CD4-positive, alpha-beta T cell treated with Interferon gamma for 1 hour (primary cell): ENCODE data around the gene CCDC154.

Experiments used
- DNase-seq: peaks from one replicate; pipeline ENCODE4 v3.0.0-alpha.2; 2020

The CCDC154 gene

DNA sequence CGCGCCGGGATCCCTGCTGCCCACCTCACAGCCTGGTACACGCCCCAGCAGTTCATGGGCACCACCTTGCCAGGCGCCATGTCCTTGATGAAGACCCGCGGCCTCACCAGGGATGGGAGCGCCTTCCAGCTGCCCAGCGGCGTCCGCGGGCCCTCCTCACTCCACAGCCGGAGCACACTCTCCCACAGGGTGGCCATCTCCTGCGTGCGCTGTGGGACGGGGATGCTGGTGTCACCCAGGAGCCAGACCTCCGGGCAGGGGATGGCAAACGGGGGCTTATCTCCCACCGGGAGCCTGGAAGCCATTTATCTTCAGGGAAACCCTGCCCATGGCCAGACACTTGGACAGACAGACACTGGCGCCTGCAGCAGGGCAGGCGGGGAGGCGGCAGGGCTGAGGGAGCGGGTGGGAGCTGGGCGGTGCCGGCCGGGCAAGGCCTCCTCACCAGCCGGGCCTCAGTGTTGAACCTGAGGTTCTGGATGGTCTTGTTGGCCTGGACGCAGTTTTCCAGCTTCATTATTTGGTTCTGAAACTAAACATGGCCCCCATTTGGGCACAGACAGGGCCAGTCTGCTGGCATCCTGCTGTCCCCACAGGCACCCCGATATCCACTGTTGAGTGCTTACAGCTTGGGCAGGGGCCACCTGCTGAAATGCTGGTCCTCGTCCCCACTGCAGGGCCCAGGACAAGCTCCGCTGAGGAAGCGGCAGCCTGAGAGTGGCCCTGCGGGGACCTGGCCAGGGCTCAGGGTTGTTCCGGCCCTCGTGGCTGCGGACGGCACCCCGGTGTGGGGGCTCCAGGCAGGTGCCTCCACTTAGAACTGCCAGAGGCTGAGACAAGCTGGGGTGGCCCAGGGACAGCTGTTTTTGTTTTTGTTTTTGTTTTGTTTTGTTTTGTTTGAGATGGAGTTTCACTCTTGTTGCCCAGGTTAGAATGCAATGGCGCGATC is 9.4 kb downstream of the CCDC154 start:
- DNase-seq, result no peak

DNA sequence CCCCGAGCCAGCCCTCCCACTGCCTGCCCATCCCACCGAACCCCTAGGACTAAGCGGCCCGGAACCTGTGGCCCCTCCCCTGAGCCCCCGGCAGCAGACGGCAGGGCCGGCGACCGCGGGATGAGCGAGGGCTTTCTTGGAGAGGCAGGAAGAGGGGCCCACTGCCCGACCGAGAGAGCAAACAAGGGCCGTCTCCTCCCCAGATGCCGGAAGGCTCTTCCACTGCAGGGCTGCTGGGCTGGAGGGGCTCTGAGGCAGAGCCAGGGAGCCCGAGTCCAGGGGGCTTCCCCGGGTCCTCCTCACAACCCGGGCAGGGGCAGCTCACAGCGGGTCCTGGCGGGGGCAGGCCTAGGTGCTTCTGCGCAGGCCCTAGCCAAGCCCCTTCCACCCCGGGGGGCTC is 10.6 kb downstream of the CCDC154 start:
- no peak for DNase-seq

DNA sequence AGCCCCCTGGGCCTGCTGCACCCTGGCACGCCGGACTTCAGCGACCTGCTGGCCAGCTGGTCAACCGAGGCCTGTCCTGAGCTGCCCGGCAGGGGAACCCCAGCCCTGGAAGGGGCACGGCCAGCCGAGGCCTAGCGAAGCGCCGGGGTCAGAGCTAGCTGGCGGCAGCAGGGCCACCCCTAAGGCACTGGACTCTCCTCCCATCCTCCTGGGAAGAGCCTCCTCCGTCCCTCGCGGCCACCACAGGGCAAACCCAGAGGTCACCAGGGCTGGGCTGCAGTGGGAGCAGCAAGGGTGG is 11.1 kb downstream of the CCDC154 start:
- DNase-seq, result no peak

DNA sequence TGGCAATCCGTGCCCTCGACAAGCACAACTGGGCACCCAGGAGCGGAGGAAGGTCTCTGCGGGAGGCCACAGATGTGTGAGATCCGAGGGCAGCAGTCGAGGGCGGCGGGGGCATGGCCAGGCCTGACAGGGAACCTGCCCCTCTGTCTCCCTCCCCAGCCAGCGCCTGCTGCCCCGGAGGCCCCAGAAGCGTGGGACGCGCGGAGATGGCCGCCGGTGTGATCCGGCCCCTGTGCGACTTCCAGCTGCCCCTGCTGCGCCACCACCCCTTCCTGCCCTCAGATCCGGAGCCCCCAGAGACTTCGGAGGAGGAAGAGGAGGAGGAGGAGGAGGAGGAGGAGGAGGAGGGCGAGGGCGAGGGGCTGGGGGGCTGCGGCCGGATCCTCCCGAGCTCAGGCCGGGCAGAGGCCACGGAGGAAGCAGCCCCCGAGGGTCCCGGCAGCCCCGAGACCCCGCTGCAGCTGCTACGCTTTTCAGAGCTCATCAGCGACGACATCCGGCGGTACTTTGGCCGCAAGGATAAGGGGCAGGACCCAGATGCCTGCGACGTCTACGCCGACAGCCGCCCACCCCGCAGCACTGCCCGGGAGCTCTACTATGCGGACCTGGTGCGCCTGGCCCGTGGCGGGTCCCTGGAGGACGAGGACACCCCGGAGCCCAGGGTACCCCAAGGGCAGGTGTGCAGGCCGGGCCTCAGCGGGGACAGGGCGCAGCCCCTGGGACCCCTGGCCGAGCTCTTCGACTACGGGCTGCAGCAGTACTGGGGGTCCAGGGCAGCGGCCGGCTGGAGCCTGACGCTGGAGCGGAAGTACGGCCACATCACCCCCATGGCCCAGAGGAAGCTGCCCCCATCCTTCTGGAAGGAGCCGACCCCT is 11.7 kb downstream of the CCDC154 start:
- DNase-seq, result no peak

DNA sequence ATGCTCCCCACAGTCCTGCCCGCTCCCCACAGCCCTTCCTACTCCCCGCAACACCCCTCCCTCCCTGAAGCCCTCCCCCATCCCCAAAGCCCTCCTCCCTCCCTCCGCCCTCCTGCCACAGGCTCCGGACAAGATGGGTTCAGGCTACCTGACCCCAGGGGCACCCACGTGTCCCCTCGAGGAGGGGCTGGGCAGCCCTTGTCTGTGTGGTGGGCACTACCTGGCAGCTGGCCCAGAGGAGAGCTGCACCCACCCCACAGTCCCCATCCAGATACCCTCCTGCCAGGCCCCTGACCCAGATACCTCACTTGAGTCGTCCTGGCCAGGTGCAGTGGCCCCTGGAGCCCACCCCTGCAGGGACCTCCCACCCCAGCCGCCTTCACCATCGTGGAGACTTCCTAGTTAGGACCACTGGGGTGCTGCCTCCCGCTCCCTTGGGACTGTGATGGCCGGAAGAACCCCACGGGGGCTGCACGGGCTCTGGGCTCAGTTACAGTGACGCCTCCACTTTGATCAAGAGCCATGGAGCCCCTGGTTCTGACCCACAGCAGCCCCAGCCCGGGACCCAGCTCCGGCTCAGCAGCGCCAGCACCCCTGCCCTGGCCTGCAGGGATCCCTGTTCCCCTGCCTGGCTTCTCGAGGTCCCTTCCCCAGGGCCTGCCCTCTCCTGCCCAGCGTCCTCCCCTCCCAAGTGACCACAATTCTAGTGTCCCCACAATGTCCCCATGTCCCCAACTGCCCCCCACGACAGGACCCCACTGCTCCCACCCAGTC is 12.7 kb downstream of the CCDC154 start:
- no peak for DNase-seq

DNA sequence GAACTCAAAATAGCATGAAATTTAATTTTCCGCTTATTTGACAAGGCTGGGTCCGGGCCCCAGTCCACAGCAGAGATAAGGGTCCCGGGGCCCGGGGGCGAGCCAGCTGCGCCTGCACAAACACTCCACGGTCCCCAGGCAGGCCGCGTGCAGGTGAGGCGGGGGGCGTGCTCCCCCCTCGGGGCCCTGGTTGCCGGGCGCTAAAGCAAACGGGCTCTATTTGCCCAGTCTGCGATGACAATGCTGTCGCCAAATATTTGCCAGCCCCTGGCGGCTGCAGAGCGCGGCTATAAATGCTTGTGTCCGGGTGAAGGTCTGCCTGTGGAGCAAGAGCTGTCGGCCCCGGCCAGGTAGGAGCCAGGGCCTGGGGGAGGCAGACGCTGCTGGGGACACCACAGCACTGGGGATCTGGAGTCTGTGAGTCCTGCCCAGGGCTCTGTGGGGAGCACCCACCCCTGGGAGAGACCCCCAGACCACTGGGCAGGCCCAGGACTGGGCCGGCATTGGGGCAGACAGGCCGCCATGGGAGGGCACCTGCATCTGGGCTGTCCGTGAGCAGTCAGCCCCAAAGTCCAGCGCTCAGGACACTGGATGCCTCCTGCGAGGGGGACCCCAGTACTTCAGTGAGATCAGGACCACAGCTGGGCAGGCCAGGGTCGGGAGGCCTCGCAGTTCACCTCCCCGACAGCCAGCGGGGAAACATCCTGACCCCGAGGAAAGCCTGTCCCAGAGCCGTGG is 13.4 kb downstream of the CCDC154 start, which contains the start of gene PERCC1:
PERCC1 (plus strand) TSS at position 320 of the 738 bp plus-strand sequence. CDS start 1,516 bp downstream, outside the sequence.
- no peak for DNase-seq

DNA sequence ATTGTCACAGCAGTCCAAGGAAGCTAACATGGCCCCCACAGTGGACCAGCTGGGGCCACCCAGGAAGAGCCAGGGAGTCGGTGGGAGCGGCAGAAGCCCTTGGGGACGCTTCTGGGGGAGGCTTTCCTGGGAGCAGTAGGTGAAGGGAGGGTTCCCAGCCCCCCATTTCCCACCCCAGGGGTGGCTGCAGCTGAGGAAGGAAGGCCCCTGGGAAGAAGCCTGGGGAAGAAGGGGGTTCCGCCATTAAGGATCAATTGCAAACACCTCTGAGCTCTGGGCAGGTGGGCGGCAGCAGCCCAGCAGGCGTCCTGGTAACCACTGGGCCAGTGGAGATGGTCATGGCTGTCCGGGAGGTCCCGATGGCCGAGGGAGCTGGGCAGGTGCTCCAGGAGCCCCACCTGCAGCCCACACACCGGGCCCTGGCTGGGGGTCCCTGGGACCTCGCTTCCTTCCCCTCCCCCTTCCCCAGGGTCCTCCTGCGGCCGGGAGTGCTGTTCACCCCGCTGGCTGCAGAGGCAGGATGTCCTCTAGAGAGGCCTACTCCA is 14.1 kb downstream of the CCDC154 start:
- no peak for DNase-seq

DNA sequence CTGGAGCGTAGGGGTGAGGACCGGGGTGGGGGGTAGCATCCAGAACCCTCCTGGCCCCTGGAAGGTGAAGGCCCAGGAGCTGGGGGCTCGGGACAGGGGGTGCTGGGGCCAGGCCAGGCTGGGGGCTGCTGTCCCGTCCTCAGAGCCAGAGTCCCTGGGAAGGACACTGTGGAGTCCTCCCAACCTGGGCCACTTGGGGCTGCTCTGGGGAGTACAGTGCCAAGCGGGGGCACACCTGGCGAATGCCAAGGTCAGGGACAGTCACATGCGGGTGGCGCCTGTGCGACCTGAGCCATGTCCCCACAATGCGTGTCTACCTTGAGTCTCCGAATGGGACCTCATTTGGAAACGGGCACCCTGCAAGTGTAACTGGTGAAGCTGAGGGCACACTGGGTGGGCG is 14.7 kb downstream of the CCDC154 start:
- DNase-seq, result no peak

DNA sequence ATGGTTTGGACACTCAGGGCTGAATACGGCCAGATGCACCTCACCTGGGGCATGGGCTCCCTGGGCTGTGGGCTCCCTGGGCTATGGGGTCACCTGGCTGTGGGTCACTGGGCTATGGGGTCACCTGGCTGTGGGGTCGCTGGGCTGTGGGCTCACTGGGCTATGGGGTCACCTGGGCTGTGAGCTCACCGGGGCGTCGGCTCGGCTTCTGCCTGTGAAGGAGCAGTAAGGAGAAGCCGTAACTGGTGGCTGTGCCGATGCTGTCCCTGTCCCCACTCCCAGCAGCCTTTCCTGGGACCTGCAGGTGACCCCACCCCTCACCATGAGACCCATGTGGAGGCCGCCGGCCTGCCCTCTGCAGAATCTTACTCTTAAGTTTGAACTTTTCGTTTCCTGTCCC is 15.3 kb downstream of the CCDC154 start:
- no peak for DNase-seq

DNA sequence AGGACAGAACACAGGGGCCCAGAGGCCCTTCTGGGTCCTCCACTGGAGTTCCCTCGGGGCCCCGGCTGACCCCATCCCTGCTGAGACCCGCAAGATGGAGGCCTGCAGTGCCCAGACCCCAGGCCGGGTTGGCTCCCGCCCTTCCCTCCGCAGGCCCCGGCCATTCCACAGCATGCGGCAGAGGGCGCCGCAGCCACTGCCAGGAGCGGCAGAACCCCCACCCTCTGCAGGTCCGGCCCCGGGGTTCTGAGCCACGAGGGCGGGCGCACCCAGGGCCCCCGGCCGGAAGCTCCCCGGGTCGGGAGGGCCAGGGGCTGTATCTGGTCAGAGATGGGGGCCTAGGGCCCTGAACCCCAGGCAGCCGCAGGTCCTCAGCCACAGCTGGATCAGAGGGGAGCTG is 15.8 kb downstream of the CCDC154 start:
- peak; percentile 53 for DNase-seq

DNA sequence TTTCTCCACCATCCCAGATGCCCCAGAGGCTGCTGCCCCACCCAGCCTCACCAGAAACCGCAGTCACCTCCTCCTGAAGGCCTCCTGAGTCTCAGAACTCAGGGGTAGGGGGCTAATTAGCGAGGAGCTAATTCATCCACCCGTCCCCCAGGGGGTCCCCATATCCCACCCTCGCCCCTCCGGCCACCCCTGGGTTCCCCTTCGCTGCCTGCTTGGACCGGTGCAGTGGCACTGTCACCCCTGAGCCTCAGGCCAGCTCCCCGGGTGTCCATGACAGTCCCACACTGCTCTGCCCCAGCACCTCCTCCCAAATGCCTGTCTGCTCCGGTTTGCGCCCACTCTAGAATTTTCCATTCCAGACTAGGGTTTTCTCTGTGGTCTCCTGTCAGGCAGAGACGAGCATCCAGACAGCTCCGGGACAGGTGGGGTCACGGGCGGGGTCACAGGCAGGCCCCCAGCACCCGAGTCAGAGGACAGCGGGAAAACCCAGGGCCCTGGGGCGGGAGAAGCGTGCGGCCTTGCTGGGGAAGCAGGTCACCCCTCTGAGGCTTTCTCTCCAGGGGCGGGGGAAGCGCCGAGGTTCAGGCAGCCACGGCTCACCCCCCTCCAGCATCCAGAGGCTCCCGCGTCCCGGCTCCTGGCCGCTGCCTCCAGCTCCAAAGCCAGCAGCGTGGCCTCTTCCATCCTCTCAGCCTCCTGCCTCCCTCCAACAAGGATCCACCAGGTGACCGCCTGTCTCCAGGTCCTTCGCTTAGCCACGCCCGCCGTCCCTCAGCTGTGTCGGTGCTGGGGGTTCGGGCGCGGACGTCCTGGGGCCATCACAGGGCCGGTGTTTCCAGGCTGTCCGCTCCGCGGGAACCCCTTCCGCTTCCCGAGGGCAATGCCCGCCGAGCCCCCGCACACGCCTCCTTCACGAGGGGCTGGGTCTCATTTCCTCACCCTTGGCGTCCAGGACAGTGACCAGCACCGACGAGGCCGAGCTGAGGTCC is 16.6 kb downstream of the CCDC154 start:
- no peak for DNase-seq

DNA sequence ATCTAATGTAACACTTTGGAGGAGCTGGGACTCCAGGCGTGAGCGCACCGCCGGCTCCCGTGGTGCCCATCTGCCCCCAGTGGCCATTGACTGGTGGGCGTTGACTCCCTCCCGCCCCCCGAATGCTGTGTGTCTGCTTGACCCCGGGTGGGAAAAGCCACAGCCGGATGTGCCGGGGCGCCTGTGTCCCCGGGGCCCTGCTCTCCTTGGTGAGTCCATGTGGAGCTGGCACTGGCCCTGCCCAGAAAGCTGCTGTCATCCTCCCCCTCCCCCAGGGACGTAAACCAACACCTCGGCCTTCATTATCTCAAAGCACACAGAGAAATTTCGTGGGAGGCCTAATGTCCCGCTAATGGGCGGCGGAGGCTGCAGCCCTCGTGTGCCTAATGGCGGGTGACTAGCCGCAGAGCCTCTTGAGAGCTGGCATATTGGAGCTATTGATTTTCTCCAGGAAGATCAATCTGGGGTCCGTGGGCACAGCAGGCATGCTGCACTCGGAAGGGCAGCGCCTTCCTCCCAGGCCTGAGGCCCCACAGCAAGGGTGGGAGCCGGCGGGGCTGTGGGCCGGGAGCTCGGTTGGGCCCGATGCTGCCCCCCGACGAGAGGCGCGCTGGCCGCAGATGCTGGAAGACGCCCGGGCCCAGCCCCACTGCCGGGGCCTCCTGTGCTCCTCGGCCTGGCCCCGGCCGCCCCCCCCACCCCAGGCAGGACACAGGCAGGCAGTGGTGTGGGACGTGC is 17.5 kb downstream of the CCDC154 start:
- no peak for DNase-seq

DNA sequence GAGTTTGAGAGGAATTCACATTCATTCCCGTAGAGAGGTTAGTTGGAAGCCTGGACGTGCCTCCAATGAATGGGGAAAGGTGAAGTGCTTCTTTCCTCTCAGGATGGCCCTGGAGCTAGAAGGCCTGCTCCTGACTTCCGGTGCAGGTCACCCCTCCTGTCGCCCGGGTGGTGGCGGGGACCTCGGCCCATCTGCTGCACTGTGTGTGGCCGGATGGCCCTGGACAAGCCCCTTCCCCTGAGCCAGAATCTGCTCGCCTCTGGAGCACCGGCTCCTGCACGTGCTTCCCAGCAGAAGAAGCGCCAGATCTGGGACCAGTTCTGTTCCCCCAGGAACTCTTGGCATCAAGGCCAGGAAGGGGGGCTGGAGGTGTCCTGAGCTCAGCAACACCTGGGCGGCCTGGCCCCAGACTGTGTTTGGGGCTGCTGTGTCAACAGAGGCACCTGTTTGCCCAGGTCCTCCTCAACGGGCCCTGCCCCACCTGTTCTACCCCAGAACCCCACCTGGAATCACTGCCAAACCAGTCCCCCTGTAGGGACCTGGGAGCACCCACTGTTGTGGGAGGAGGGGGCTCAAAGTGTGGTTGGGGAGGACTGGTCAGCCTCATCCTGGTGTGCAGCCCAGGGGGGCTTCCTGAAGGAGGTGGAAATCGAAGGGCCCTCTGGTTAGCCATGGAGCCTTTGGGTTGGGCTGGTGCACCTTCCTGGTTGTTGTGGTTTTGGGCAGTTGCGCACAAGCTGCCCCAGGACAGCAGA is 18.6 kb downstream of the CCDC154 start:
- no peak for DNase-seq

DNA sequence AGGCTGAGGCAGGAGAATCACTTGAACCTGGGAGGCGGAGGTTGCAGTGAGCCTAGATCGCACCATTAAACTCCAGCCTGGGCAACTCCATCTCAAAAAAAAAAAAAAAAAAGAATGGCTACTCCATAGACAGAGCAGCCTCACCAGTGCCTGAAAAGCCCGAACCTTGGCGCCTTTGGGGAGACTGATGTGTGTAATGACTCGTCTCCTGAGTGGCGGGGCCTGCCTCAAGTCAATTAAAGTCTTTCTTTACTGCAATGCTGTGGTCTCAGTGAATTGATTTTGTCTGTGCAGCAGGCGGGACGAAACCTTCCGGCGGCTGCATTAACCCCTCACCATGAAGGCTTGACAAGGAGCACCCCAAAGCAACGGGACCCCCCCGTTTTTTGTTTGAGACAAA is 20.3 kb downstream of the CCDC154 start:
- no peak for DNase-seq

DNA sequence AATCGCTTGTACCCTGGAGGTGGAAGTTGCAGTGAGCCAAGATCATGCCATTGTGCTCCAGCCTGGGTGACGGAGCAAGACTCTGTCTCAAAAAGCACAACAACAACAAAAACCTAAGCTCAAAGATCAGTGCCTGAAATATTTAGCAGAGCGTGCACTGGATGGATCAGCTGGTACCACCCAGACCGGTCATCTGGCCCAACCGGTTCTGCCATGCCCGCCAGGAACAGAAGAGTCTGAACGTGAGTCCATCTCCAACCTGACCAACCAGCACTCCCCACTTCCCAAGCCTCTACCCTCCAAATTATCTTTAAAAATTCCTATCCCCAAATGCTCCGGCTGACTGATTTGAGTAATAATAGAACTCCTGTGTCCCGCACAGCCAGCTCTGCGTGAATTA is 22.3 kb downstream of the CCDC154 start:
- no peak for DNase-seq

DNA sequence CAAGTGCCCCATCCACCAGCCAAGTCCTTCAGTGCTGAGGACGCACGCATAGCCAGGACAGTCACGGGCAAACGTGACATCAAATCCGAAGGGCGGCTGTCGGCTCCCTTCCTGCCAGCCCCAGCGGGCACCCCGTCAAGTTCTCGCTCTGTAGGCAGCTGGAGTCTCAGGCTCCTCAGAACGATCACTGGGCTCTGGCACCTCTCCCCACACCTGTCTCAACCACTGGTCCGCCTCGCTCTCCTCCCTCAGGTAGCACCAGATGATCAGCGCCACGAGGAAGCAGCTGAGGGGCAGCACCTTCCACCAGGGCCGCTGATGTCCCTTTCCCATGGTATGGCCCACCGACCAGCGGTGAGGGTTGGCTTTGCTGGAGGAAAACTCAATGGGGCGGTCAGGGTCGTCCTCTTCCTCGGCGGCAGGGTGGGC is 24.2 kb downstream of the CCDC154 start:
- DNase-seq, result no peak

DNA sequence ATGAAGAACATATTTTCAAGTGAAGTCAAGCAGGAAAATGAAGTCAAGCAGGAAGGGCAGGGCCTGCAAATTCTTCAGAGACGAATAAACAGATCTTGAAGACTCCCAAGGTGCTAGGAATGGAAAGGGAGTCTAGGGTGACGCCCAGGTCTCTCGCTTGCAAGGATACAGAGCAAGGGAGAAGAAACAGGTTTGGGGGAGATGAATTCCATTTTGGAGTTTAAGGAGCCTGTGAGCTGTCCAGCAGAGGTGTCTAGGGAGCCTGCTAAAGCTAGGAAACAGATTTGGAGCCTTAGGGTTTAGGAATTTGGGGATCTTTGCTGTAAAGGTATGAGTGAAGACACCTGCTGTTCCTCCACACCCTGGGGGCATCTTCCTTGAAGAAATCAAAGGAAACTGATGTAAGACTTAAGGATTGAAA is 27.8 kb downstream of the CCDC154 start:
- DNase-seq, result no peak

DNA sequence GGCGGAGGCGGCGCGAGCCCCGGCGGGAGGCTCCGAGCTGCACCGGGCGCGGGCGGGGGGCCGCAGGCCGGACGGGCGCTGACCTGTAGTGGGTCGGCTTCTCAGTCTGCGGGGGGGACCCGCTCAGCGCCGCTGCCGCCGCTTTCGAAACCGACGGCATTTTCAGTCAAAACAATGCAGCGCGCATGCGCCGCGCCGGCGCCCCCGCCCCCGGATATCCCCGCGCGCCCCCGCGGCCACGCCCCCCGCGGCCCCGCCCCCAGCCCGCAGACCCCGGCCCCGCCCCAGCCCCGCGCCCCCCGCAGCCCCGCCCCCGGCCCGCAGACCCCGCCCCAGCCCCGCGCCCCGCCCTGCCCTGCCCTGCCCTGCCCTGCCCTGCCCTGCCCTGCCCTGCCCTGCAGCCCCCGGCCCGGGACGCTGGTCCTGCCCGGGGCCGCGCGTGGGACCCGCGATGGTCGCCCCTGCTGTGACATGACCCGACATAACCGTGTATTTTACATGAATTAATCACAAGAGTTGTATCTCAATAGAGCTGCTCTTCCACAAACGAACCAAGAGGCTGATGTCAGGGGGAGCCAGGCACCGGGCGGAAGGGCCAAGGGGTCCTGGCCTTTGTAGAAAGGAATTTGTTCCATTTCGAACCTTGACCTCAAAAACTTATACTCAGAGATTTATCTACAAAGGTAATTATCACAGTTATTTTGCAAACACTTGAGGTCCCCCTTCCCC is 29.7 kb downstream of the CCDC154 start, which contains the start of gene UNKL:
UNKL (minus strand) TSS at position 173 of the 729 bp plus-strand sequence; CDS start at position 160, 13 bp downstream.
- peak; percentile 82 for DNase-seq
